ENCODE results near the gene ABI1. TPM values are rescaled to one million over a fixed set of nuclear protein-coding genes. Genes with fewer than 3 reads are reported as not detected.

ABI1 gene
- total and polyA plus RNA-seq, 4 donors: 10.7 to 18.3 (median 14.3) TPM

GRCh38 chr10:26829810-26830515, 30.8 kb downstream of the ABI1 start:
- Histone ChIP-seq H3K27me3 (ENCODE audit: control insufficient read depth in 4 of 4, insufficient read depth in 4 of 4, low read length in 3 of 4) (no peaks in the 10 kb centered on the region), H3K9me3 (ENCODE audit: control insufficient read depth in 4 of 4, low read length in 3 of 4) (no peaks in the 10 kb centered on the region), H3K9ac (ENCODE audit: low read depth in 1 of 2, low read length in 2 of 2) (no peak overlapping the region), H3K27ac (ENCODE audit: low read depth in 1 of 2, low read length in 2 of 2) (no peak overlapping the region), H3K36me3 (ENCODE audit: control insufficient read depth in 4 of 4, insufficient read depth in 3 of 4, low read depth in 1 of 4, low read length in 3 of 4) (no peaks in the 10 kb centered on the region), H3K4me1 (ENCODE audit: control insufficient read depth in 4 of 4, insufficient read depth in 4 of 4, low read length in 3 of 4) (peaks cover 0 to 2% (median 0%) of the 10 kb centered on the region in 4 donors), H3K4me3 (ENCODE audit: low read depth in 1 of 3, low read length in 3 of 3) (no peak overlapping the region)
- WGBS: 91% methylated on average over 5 of the region's 5 CpGs
- TF ChIP-seq TAF1 (conservative IDR thresholded peaks at IDR 0.05): no peak
- TF ChIP-seq FOXA2 (IDR thresholded peaks at IDR 0.05): no peak
- TF ChIP-seq YY1 (IDR thresholded peaks at IDR 0.05): no peak
- TF ChIP-seq JUND (IDR thresholded peaks at IDR 0.05): no peak
- TF ChIP-seq NR2F2 (IDR thresholded peaks at IDR 0.05): no peak
- no peak for TF ChIP-seq FOXA1 (IDR thresholded peaks at IDR 0.05)
- no peak for TF ChIP-seq SP1 (IDR thresholded peaks at IDR 0.05)
- TF ChIP-seq ATF3 (IDR thresholded peaks at IDR 0.05): no peak
- TF ChIP-seq REST (IDR thresholded peaks at IDR 0.05): no peak
- TF ChIP-seq EGR1 (IDR thresholded peaks at IDR 0.05; ENCODE audit: low read depth in 2 of 2): no peak
- no peak for TF ChIP-seq CTCF (IDR thresholded peaks at IDR 0.05; ENCODE audit: low read depth, low read length, missing input control)
- TF ChIP-seq RAD21 (IDR thresholded peaks at IDR 0.05): no peak
- DNase-seq (ENCODE audit: low spot score): no peak

GRCh38 chr10:26824015-26824690, 36.6 kb downstream of the ABI1 start:
- 100% methylated on average over 1 of the region's 1 CpG for WGBS
- H3K36me3 ChIP-seq (ENCODE audit: control insufficient read depth in 4 of 4, insufficient read depth in 3 of 4, low read depth in 1 of 4, low read length in 3 of 4): peaks cover 0 to 2% (median 0%) of the 10 kb centered on the region in 4 donors
- H3K9me3 ChIP-seq (ENCODE audit: control insufficient read depth in 4 of 4, low read length in 3 of 4): no peaks in the 10 kb centered on the region
- H3K27me3 ChIP-seq (ENCODE audit: control insufficient read depth in 4 of 4, insufficient read depth in 4 of 4, low read length in 3 of 4): no peaks in the 10 kb centered on the region
- no peak overlapping the region for H3K4me3 ChIP-seq (ENCODE audit: low read depth in 1 of 3, low read length in 3 of 3)
- DNase-seq (ENCODE audit: low spot score): no peak
- H3K4me1 ChIP-seq (ENCODE audit: control insufficient read depth in 4 of 4, insufficient read depth in 4 of 4, low read length in 3 of 4): peaks cover 0 to 4% (median 0%) of the 10 kb centered on the region in 4 donors
- no peak overlapping the region for H3K27ac ChIP-seq (ENCODE audit: low read depth in 1 of 2, low read length in 2 of 2)
- H3K9ac ChIP-seq (ENCODE audit: low read depth in 1 of 2, low read length in 2 of 2): no peak overlapping the region
- TF ChIP-seq SP1 (IDR thresholded peaks at IDR 0.05) (no peak), MAX (IDR thresholded peaks at IDR 0.05) (no peak), RAD21 (IDR thresholded peaks at IDR 0.05) (no peak), YY1 (IDR thresholded peaks at IDR 0.05) (no peak), ATF3 (IDR thresholded peaks at IDR 0.05) (no peak), FOXA1 (IDR thresholded peaks at IDR 0.05) (no peak), HNF4G (IDR thresholded peaks at IDR 0.05) (no peak), EGR1 (IDR thresholded peaks at IDR 0.05; ENCODE audit: low read depth in 2 of 2) (no peak), HNF4A (conservative IDR thresholded peaks at IDR 0.05) (no peak), JUND (IDR thresholded peaks at IDR 0.05) (no peak), TAF1 (conservative IDR thresholded peaks at IDR 0.05) (no peak), REST (IDR thresholded peaks at IDR 0.05) (no peak), RXRA (IDR thresholded peaks at IDR 0.05) (no peak), NR2F2 (IDR thresholded peaks at IDR 0.05) (no peak), FOXA2 (IDR thresholded peaks at IDR 0.05) (no peak), CTCF (IDR thresholded peaks at IDR 0.05; ENCODE audit: low read depth, low read length, missing input control) (no peak)

Data from liver (tissue), 9 donors.